Prostate gland (tissue), 2 donors: ENCODE data around the gene AANAT. TPM values are rescaled to one million over a fixed set of nuclear protein-coding genes. Genes with fewer than 3 reads are reported as not detected.
A peak's percentile ranks its signal among the peaks of the same experiment; 100 is the strongest.

Experiments used
- DNase-seq: peaks from one replicate; pipeline ENCODE4 v3.0.0-alpha.2; 2019; ENCODE audit warnings: low spot score
- H3K27ac ChIP-seq, 2 donors: fragments of 200-600 bp; sonication (generic); 2 replicates each; pipeline ENCODE4 v1.5.1; 2017 to 2019
- H3K27me3 ChIP-seq: fragments of 200-600 bp; sonication (generic); replicated peaks from 2 replicates; pipeline ENCODE4 v1.5.1; 2019; ENCODE audit not compliant: insufficient read depth
- H3K36me3 ChIP-seq, 2 donors: fragments of 200-600 bp; sonication (generic); 1 replicate in 1 of 2; 2 replicates in 1 of 2; pipeline versions ENCODE4 v1.5.1 to v1.8.1; 2017 to 2019
- H3K4me1 ChIP-seq: fragments of 200-600 bp; sonication (generic); replicated peaks from 2 replicates; pipeline ENCODE4 v1.5.1; 2019
- H3K4me3 ChIP-seq, 2 donors: fragments of 200-600 bp; sonication (generic); 2 replicates each; pipeline ENCODE4 v1.5.1; 2017 to 2019
- H3K9me3 ChIP-seq: fragments of 200-600 bp; sonication (generic); 2 replicates; pipeline ENCODE4 v1.5.1; 2017
- CTCF ChIP-seq, 4 experiments: fragments of 200-600 bp in 2 of 4; fragments of 450-650 bp in 2 of 4; sonication (generic) in 2 of 4; IDR thresholded peaks; 1 replicate in 3 of 4; 2 replicates in 1 of 4; pipeline ENCODE4 v1.5.1; 2016 to 2019; ENCODE audit warnings: antibody characterized with exemption in 4 of 4, mild to moderate bottlenecking in 2 of 4, moderate library complexity in 2 of 4
- POLR2A ChIP-seq: fragments of 450-650 bp; IDR thresholded peaks from one replicate; pipeline ENCODE4 v1.6.1; 2016; ENCODE audit warnings: antibody characterized with exemption, mild to moderate bottlenecking
- POLR2AphosphoS5 ChIP-seq: sonication (generic); formaldehyde crosslinking; IDR thresholded peaks from one replicate; pipeline ENCODE4 v1.6.1; 2017; ENCODE audit warnings: antibody characterized with exemption
- whole genome bisulfite sequencing: methylation state at CpG from one replicate; pipeline ENCODE4 v1.1.5; 2018; 5-methylcytosine and 5-hydroxymethylcytosine counted together
- intact Hi-C: fragments of 100-400 bp; cut with DNase I; formaldehyde crosslinking; loops from one replicate; pipeline ENCODE4 v1.14.2; 2022
- total RNA-seq, 2 donors: library from RNA; depleted of rRNA; stranded (reverse); fragments of >200 nt; gene quantifications; one replicate each; pipeline ENCODE4 v1.1.0, GENCODE V29; 2016

AANAT gene
- total RNA-seq, 2 donors from 2014 or later: not detected

GRCh38 chr17:76500074-76500746 lies 32.8 kb downstream of the AANAT start:
- Histone ChIP-seq H3K36me3 (no peaks in the 10 kb centered on the region), H3K4me1 (peaks cover 13% of the 10 kb centered on the region), H3K4me3 (peak overlapping the region; percentile 56 to 65), H3K27me3 (no peaks in the 10 kb centered on the region), H3K9me3 (no peaks in the 10 kb centered on the region), H3K27ac (peak overlapping the region; percentile 73 to 76)
- 51% methylated on average over 17 of the region's 17 CpGs for WGBS
- TF ChIP-seq CTCF (IDR thresholded peaks at IDR 0.05) (no peak), POLR2AphosphoS5 (peak; percentile 5)
- intact Hi-C loops: no loop called here
- no peak for DNase-seq

- TF ChIP-seq POLR2AphosphoS5 (no peak), CTCF (IDR thresholded peaks at IDR 0.05) (no peak), POLR2A (no peak)
- Histone ChIP-seq H3K27ac (peak overlapping the region; percentile 73 to 76), H3K4me1 (peaks cover 13% of the 10 kb centered on the region), H3K27me3 (no peaks in the 10 kb centered on the region), H3K9me3 (no peaks in the 10 kb centered on the region), H3K36me3 (no peaks in the 10 kb centered on the region), H3K4me3 (peak overlapping the region; percentile 56 to 65)
- DNase-seq: no peak
- intact Hi-C loops: no loop called here
- 36% methylated on average over 10 of the region's 10 CpGs for whole genome bisulfite sequencing
These were observed 33.3 kb downstream of the AANAT start for GRCh38 chr17:76500747-76501017.

- H3K27me3 ChIP-seq: no peaks in the 10 kb centered on the region
- TF ChIP-seq POLR2A (peak; percentile 95), POLR2AphosphoS5 (peak; percentile 42), CTCF (IDR thresholded peaks at IDR 0.05) (no peak)
- H3K9me3 ChIP-seq: no peaks in the 10 kb centered on the region
- peak within 1 kb of the TSS; percentile 56 to 65 for H3K4me3 ChIP-seq
- 2% methylated on average over 52 of the region's 72 CpGs for WGBS
- intact Hi-C loops: no loop called here
- H3K4me1 ChIP-seq: peaks cover 9% of the 10 kb centered on the region
- peak within 1 kb of the TSS; percentile 73 to 76 for H3K27ac ChIP-seq
- no peaks in the 10 kb centered on the region for H3K36me3 ChIP-seq
- peak; percentile 90 for DNase-seq
These were observed 33.8 kb downstream of the AANAT start, which contains the start of gene RHBDF2 for GRCh38 chr17:76501018-76501826. RHBDF2 (minus strand) TSS chr17:76501423; CDS start chr17:76481524, 19,899 bp downstream.

GRCh38 chr17:76501827-76502307 lies 34.5 kb downstream of the AANAT start:
- Histone ChIP-seq H3K27me3 (no peaks in the 10 kb centered on the region), H3K9me3 (no peaks in the 10 kb centered on the region), H3K36me3 (no peaks in the 10 kb centered on the region), H3K4me1 (peaks cover 8% of the 10 kb centered on the region), H3K27ac (peak overlapping the region; percentile 73 to 76), H3K4me3 (peak overlapping the region; percentile 56 to 65)
- no peak for DNase-seq
- no peak for TF ChIP-seq CTCF (IDR thresholded peaks at IDR 0.05)
- TF ChIP-seq POLR2A: no peak
- TF ChIP-seq POLR2AphosphoS5: no peak
- intact Hi-C loops: no loop called here
- WGBS: 79% methylated on average over 11 of the region's 11 CpGs
